GM23248 (cell line): ENCODE measurements around the gene GATA5.

ENCODE experiments used
- EZH2 ChIP-seq: fragments of 200-600 bp; sonication (generic); IDR thresholded peaks from 2 replicates; pipeline ENCODE4 v1.6.1; 2018; ENCODE audit warnings: antibody characterized with exemption, mild to moderate bottlenecking; ENCODE audit not compliant: insufficient read depth, poor library complexity, severe bottlenecking
- EZH2phosphoT487 ChIP-seq: fragments of 200-600 bp; sonication (generic); IDR thresholded peaks from 2 replicates; pipeline ENCODE4 v1.6.1; 2018; ENCODE audit warnings: antibody characterized with exemption, moderate library complexity, mild to moderate bottlenecking, low read depth; ENCODE audit not compliant: insufficient read depth

- no peak for TF ChIP-seq EZH2
- no peak for TF ChIP-seq EZH2phosphoT487
These were observed 2.1 kb upstream of the GATA5 start for GRCh38 chr20:62477669-62478455.
